Measurements from ENCODE around the gene MCAM. TPM values are rescaled to one million over a fixed set of nuclear protein-coding genes. Genes with fewer than 3 reads are reported as not detected.

MCAM gene
- total RNA-seq, 1 donor from 2014 or later = 563 TPM

GRCh38 chr11:119282495-119282894, 34.4 kb downstream of the MCAM start:
- H3K36me3 ChIP-seq (ENCODE audit: control insufficient read depth, insufficient read depth, low read length) = no peaks in the 10 kb centered on the region
- DNase-seq (ENCODE audit: low read depth) = no peak
- H3K4me3 ChIP-seq (ENCODE audit: low read depth, low read length) = no peak overlapping the region
- TF ChIP-seq, protein P1, sequence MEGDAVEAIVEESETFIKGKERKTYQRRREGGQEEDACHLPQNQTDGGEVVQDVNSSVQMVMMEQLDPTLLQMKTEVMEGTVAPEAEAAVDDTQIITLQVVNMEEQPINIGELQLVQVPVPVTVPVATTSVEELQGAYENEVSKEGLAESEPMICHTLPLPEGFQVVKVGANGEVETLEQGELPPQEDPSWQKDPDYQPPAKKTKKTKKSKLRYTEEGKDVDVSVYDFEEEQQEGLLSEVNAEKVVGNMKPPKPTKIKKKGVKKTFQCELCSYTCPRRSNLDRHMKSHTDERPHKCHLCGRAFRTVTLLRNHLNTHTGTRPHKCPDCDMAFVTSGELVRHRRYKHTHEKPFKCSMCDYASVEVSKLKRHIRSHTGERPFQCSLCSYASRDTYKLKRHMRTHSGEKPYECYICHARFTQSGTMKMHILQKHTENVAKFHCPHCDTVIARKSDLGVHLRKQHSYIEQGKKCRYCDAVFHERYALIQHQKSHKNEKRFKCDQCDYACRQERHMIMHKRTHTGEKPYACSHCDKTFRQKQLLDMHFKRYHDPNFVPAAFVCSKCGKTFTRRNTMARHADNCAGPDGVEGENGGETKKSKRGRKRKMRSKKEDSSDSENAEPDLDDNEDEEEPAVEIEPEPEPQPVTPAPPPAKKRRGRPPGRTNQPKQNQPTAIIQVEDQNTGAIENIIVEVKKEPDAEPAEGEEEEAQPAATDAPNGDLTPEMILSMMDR (IDR thresholded peaks at IDR 0.05; ENCODE audit: insufficient read depth, low read length, poor library complexity, severe bottlenecking) = no peak
- H3K27me3 ChIP-seq (ENCODE audit: control insufficient read depth, insufficient read depth, low read length) = no peaks in the 10 kb centered on the region

- Histone ChIP-seq H3K36me3 (ENCODE audit: control insufficient read depth, insufficient read depth, low read length) (no peaks in the 10 kb centered on the region), H3K4me3 (ENCODE audit: low read depth, low read length) (no peak overlapping the region), H3K27me3 (ENCODE audit: control insufficient read depth, insufficient read depth, low read length) (no peaks in the 10 kb centered on the region)
- no peak for DNase-seq (ENCODE audit: low read depth)
- TF ChIP-seq, protein P1 (IDR thresholded peaks at IDR 0.05; ENCODE audit: insufficient read depth, low read length, poor library complexity, severe bottlenecking) = no peak
Measured at GRCh38 chr11:119277660-119278059, 39.3 kb downstream of the MCAM start.

DNA sequence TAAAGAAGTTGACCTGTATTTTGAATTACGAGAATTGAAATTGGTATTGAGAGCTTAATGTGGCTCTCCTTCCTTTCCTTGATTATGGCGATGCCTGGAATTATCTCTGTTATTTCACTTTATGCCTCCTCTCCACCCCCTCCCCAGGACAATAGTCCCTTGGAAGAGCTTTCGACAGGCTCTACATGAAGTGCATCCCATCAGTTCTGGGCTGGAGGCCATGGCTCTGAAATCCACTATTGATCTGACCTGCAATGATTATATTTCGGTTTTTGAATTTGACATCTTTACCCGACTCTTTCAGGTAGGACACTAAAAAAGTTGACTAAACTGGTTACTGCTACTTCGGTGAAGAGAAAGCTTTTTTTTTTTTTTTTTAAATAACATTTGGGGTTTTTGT, 43.2 kb downstream of the MCAM start:
- H3K4me3 ChIP-seq (ENCODE audit: low read depth, low read length) = no peak overlapping the region
- DNase-seq (ENCODE audit: low read depth) = no peak
- no peaks in the 10 kb centered on the region for H3K27me3 ChIP-seq (ENCODE audit: control insufficient read depth, insufficient read depth, low read length)
- TF ChIP-seq, protein P1 (IDR thresholded peaks at IDR 0.05; ENCODE audit: insufficient read depth, low read length, poor library complexity, severe bottlenecking) = no peak
- H3K36me3 ChIP-seq (ENCODE audit: control insufficient read depth, insufficient read depth, low read length) = no peaks in the 10 kb centered on the region

DNA sequence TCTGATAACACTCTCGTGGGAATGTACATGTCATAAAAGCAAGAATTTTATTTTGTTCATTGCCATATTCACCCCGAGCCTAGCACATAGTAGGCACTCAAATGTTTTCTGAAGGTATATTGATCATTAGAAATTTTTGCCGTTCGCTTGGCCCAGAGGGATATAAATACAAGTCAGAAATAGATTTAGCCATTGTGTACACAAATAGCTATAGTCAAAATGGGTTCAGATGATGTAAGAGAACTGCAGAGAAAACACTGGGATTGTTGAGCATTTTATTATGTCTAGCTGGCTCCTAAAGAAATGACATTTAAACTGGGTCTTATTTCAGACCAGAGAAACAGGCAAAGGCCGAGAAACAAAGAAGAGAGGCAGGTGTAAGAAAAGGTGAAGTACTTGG, 49.3 kb downstream of the MCAM start:
- TF ChIP-seq, protein P1 (IDR thresholded peaks at IDR 0.05; ENCODE audit: insufficient read depth, low read length, poor library complexity, severe bottlenecking) = no peak
- no peak for DNase-seq (ENCODE audit: low read depth)

DNA sequence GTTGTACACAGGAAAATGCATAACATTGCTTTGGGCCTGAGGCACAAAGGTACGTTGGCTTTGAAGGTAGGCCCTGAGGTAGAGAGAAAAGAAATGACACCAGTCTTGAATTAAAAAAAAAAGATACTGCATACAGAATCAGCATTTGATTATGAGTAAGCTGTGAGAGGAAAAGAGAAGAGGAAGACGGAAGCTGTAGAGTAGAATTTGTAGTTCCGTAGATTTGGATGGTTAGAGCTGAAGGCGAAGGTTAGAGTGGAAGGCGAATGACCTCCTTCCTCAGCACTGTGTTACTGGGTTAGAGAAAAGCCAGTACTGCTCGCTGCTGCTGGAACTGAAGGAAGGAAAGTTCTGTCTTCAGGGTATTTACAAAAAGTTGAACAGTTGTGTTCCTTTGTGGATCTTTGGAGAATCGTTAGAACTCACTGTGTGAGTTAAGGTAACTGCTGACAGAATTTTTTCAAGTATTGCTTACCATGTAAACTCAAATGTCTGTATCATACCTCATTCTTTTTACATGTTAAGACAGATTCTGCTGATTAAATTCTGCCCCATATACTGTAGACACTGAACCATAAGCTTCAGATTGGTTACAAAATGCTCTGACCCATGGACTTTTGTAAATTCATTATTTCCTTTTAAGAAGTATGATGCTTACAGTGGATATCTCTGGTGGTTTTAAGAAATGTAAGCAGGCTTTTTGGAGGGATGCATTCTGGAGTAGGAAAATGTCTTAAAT, 50.2 kb downstream of the MCAM start:
- Histone ChIP-seq H3K4me3 (ENCODE audit: low read depth, low read length) (no peak overlapping the region), H3K27me3 (ENCODE audit: control insufficient read depth, insufficient read depth, low read length) (no peaks in the 10 kb centered on the region), H3K36me3 (ENCODE audit: control insufficient read depth, insufficient read depth, low read length) (peaks cover 1% of the 10 kb centered on the region)
- DNase-seq (ENCODE audit: low read depth) = no peak
- TF ChIP-seq, protein P1 (IDR thresholded peaks at IDR 0.05; ENCODE audit: insufficient read depth, low read length, poor library complexity, severe bottlenecking) = no peak

More for the DNA sequence above, 49.3 kb downstream of the MCAM start:
- Histone ChIP-seq H3K27me3 (ENCODE audit: control insufficient read depth, insufficient read depth, low read length) (no peaks in the 10 kb centered on the region), H3K4me3 (ENCODE audit: low read depth, low read length) (no peak overlapping the region), H3K36me3 (ENCODE audit: control insufficient read depth, insufficient read depth, low read length) (peaks cover 1% of the 10 kb centered on the region)

- no peak overlapping the region for H3K4me3 ChIP-seq (ENCODE audit: low read depth, low read length)
- peaks cover 1% of the 10 kb centered on the region for H3K36me3 ChIP-seq (ENCODE audit: control insufficient read depth, insufficient read depth, low read length)
- H3K27me3 ChIP-seq (ENCODE audit: control insufficient read depth, insufficient read depth, low read length) = no peaks in the 10 kb centered on the region
- TF ChIP-seq, protein P1 (IDR thresholded peaks at IDR 0.05; ENCODE audit: insufficient read depth, low read length, poor library complexity, severe bottlenecking) = no peak
- DNase-seq (ENCODE audit: low read depth) = no peak
Measured at GRCh38 chr11:119266063-119266462, 50.9 kb downstream of the MCAM start.
